Measurements from ENCODE around the gene ADRA2C.

The ADRA2C gene

DNA sequence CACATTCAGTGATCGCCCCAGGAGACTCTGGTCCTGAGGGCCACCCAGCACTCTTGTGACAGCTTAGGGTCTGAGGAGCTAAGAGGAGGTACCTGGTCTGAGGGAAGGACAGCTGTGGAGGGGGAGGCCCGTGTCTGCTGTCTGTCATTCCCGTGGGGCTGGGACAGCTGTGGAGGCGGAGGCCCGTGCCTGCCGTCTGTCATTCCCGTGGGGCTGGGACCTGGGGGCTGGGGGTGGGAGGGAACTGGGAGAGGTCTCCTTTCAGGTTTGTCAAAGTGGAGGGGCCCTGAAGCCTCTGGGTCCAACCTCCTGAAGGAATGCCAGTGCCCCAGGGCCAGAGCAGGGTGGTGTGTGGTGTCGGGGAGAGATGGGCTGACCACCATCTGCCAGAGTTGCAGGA is 45.0 kb upstream of the ADRA2C start:
- Histone ChIP-seq H3K9me3 (ENCODE audit: insufficient read depth, low read length) (peaks cover 17% of the 10 kb centered on the region), H3K4me1 (ENCODE audit: insufficient read depth, insufficient read length) (peaks cover 23% of the 10 kb centered on the region), H3K27me3 (ENCODE audit: insufficient read depth, insufficient read length) (peaks cover 51% of the 10 kb centered on the region), H3K4me3 (ENCODE audit: insufficient read length, low read depth) (no peak overlapping the region), H3K36me3 (ENCODE audit: insufficient read depth, insufficient read length, low read length) (no peaks in the 10 kb centered on the region), H3K9ac (ENCODE audit: insufficient read length, low read depth) (no peak overlapping the region)
- no peak for DNase-seq (ENCODE audit: low read depth, low spot score)
- no peak for TF ChIP-seq YY1 (IDR thresholded peaks at IDR 0.05; ENCODE audit: insufficient read depth, insufficient read length)
- no peak for TF ChIP-seq SUZ12 (IDR thresholded peaks at IDR 0.05; ENCODE audit: extremely low read depth, insufficient read depth, insufficient read length)
- no peak for TF ChIP-seq ZNF274 (IDR thresholded peaks at IDR 0.05; ENCODE audit: low read depth, low read length)

DNA sequence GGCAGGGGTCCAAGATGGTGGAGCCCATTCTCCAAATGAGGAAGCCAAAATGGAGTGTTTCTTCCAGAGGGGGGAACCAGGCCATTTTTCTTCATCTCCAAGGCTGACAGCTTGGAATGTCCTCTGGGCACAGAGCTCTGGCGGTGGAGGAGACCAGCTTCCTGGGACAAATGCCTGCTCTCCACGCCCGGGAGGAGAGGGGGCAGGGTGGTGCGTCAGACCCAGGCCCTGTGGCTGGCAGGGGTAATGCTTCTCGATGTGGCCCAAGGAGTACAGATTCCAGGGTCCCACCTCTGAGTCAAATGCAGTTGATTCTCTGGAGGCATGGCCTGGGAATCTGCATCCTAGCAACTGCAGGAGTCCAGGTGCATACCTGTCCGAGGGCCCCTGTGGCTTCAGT is 44.6 kb upstream of the ADRA2C start:
- Histone ChIP-seq H3K27me3 (ENCODE audit: insufficient read depth, insufficient read length) (peaks cover 51% of the 10 kb centered on the region), H3K4me3 (ENCODE audit: insufficient read length, low read depth) (no peak overlapping the region)
- no peak for DNase-seq (ENCODE audit: low read depth, low spot score)

DNA sequence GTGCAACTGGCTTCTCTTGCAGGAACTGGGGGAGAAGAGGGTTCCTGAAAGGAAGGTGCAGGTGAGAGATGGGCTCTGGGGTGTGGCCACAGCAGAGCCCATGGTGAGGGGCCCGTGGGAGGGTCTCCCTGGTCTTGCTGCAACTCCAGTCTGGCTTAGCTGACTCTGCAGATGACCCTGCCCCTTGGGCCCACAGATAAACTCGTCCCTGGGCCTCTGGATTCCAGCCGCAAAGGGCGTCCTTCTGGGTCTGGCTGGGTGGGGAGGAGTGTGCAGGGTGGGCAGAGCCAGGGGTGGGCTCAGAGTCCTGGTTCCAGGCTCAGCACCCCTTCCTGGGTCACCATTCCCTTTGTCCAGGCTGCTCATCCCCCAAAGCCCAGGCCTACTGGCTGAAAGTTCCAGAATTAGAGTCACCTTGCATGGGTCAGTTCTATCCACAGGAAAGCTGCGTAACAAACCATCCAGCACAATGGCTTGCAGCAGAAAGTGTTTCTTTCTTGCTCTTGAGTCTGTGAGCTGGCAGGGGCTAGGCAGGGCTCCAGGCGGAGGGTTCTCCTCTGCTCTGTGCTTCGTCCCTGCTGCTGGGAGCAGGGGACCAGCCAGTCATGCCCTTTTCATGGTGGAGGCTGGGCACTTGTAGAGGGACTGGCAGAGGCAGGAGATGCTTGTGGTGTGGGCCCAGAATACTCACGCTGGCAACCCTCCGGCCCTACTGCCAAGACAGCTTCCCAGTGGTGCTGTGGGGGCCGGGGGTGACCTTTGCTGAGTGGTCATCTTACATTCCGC is 43.5 kb upstream of the ADRA2C start:
- DNase-seq (ENCODE audit: low read depth, low spot score): no peak
- H3K4me1 ChIP-seq (ENCODE audit: insufficient read depth, insufficient read length): peaks cover 25% of the 10 kb centered on the region
- H3K36me3 ChIP-seq (ENCODE audit: insufficient read depth, insufficient read length, low read length): no peaks in the 10 kb centered on the region
- H3K9ac ChIP-seq (ENCODE audit: insufficient read length, low read depth): no peak overlapping the region
- no peak overlapping the region for H3K4me3 ChIP-seq (ENCODE audit: insufficient read length, low read depth)
- peaks cover 17% of the 10 kb centered on the region for H3K9me3 ChIP-seq (ENCODE audit: insufficient read depth, low read length)
- TF ChIP-seq YY1 (IDR thresholded peaks at IDR 0.05; ENCODE audit: insufficient read depth, insufficient read length) (no peak), SUZ12 (IDR thresholded peaks at IDR 0.05; ENCODE audit: extremely low read depth, insufficient read depth, insufficient read length) (no peak), ZNF274 (IDR thresholded peaks at IDR 0.05; ENCODE audit: low read depth, low read length) (no peak)
- peaks cover 57% of the 10 kb centered on the region for H3K27me3 ChIP-seq (ENCODE audit: insufficient read depth, insufficient read length)

More for the DNA sequence above, 44.6 kb upstream of the ADRA2C start:
- peaks cover 17% of the 10 kb centered on the region for H3K9me3 ChIP-seq (ENCODE audit: insufficient read depth, low read length)
- no peak overlapping the region for H3K9ac ChIP-seq (ENCODE audit: insufficient read length, low read depth)
- H3K4me1 ChIP-seq (ENCODE audit: insufficient read depth, insufficient read length): peaks cover 25% of the 10 kb centered on the region
- H3K36me3 ChIP-seq (ENCODE audit: insufficient read depth, insufficient read length, low read length): no peaks in the 10 kb centered on the region
- no peak for TF ChIP-seq SUZ12 (IDR thresholded peaks at IDR 0.05; ENCODE audit: extremely low read depth, insufficient read depth, insufficient read length)
- TF ChIP-seq ZNF274 (IDR thresholded peaks at IDR 0.05; ENCODE audit: low read depth, low read length): no peak
- TF ChIP-seq YY1 (IDR thresholded peaks at IDR 0.05; ENCODE audit: insufficient read depth, insufficient read length): no peak

DNA sequence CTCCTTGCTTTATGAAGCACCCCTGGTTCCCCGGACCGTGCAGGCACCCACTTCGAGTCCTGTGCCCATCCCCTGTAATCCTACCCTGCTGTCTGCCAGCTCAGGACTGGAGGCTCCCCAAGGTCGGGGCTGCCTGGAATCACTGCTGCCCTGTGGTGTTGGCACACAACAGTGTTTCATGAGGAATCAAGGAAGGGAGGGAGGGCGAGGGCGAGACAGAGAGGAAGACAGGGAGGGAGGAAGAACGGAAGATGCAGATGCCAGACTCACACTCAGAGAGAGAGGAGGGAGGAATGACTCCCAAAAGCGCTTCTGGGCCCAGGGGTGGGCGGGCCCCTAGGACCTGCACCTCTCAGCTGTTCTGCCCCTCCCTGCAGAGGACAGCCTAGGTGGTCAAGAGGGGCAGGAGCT is 42.9 kb upstream of the ADRA2C start:
- no peaks in the 10 kb centered on the region for H3K36me3 ChIP-seq (ENCODE audit: insufficient read depth, insufficient read length, low read length)
- H3K27me3 ChIP-seq (ENCODE audit: insufficient read depth, insufficient read length): peaks cover 55% of the 10 kb centered on the region
- H3K9me3 ChIP-seq (ENCODE audit: insufficient read depth, low read length): peaks cover 13% of the 10 kb centered on the region
- DNase-seq (ENCODE audit: low read depth, low spot score): no peak
- TF ChIP-seq ZNF274 (IDR thresholded peaks at IDR 0.05; ENCODE audit: low read depth, low read length) (no peak), YY1 (IDR thresholded peaks at IDR 0.05; ENCODE audit: insufficient read depth, insufficient read length) (no peak), SUZ12 (IDR thresholded peaks at IDR 0.05; ENCODE audit: extremely low read depth, insufficient read depth, insufficient read length) (no peak)
- peak overlapping the region; percentile 13 for H3K9ac ChIP-seq (ENCODE audit: insufficient read length, low read depth)
- peaks cover 30% of the 10 kb centered on the region for H3K4me1 ChIP-seq (ENCODE audit: insufficient read depth, insufficient read length)
- no peak overlapping the region for H3K4me3 ChIP-seq (ENCODE audit: insufficient read length, low read depth)

DNA sequence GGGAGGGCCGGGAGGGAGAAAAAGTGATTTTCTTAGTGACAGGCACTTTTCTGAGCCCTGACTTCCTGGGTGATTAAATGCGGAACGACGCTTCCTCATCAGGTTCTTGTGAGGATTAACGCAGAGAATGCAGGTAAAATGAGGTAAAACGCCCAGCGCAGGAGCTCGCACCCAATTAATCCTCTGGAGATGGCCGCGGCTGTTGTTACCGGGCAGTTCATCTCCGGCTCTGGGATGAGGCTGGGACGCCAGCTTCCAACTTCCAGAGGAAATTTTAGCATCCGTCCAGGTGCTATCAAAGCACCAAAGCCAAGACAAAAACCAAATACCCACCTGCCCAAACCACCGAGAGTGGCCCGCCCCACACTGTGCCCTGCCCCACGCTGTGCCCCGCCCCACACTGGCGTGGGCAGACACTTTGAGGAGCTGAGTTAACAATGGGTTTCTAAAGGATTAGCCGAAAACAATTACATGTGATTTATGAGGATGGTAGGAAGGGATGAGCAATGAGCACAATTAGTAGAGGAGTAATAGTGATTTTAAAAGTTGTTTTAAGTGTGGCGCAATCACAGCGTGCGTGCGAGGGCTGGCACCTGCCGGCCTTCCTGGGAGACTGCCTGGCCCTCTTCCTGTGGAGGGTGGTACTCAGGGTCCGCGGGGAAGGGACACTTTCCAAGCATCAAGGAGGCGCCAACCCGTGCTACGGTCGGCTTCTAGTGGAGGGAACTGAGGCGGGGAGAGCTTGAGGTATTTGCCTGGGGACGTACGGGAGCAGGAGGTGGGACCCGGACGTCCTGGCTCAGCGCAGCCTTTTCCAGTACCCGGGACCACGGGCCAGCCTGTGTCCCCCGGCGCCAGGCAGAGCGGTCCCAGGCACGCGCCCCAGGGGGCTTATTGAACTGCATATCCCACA is 41.6 kb upstream of the ADRA2C start:
- H3K9ac ChIP-seq (ENCODE audit: insufficient read length, low read depth): peak overlapping the region; percentile 57

DNA sequence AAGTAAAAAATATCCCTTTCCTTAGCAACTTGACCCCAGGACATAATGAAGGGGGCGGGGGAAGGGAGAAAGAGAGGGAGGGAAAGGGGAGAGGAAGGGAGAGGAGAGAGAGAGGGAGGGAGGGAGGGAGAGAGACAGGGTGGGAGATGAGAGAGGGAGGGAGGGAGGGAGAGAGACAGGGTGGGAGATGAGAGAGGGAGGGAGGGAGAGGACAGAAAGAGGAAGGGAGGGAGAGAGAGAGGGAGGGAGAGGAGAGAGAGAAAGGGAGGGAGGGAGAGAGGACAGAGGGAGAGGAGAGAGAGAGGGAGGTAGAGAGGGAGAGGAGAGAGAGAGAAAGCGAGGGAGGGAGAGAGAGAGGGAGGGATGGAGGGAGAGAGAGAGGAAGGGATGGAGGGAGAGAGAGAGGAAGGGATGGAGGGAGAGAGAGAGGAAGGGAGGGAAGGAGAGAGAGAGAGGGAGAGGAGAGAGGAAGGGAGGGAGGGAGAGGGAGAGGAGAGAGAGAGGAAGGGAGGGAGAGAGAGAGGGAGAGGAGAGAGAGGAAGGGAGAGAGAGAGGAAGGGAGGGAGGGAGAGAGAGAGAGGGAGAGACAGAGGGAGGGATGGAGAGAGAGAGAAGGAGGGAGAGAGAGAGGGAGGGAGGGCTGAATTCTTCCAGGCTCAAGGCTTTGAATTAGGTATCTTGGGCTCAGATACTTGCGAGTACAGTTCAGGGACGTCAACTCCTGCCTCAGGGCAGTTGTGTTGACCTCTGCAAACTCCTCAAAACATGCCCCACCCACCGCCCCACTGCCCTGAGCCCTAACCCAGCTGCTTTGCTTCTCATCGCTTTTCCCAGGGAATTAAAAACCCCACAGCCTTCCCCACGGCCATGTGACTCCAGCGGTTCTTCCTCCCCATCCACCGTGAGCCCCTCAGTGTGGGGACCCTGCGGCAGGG is 40.0 kb upstream of the ADRA2C start:
- Histone ChIP-seq H3K4me1 (ENCODE audit: insufficient read depth, insufficient read length) (peaks cover 38% of the 10 kb centered on the region), H3K27me3 (ENCODE audit: insufficient read depth, insufficient read length) (peaks cover 52% of the 10 kb centered on the region), H3K9ac (ENCODE audit: insufficient read length, low read depth) (peak overlapping the region; percentile 16), H3K4me3 (ENCODE audit: insufficient read length, low read depth) (no peak overlapping the region), H3K36me3 (ENCODE audit: insufficient read depth, insufficient read length, low read length) (no peaks in the 10 kb centered on the region), H3K9me3 (ENCODE audit: insufficient read depth, low read length) (no peaks in the 10 kb centered on the region)
- no peak for TF ChIP-seq YY1 (IDR thresholded peaks at IDR 0.05; ENCODE audit: insufficient read depth, insufficient read length)
- no peak for TF ChIP-seq SUZ12 (IDR thresholded peaks at IDR 0.05; ENCODE audit: extremely low read depth, insufficient read depth, insufficient read length)
- no peak for TF ChIP-seq ZNF274 (IDR thresholded peaks at IDR 0.05; ENCODE audit: low read depth, low read length)
- no peak for DNase-seq (ENCODE audit: low read depth, low spot score)

More for the DNA sequence above, 41.6 kb upstream of the ADRA2C start:
- no peak for DNase-seq (ENCODE audit: low read depth, low spot score)
- Histone ChIP-seq H3K27me3 (ENCODE audit: insufficient read depth, insufficient read length) (peaks cover 52% of the 10 kb centered on the region), H3K4me3 (ENCODE audit: insufficient read length, low read depth) (peak overlapping the region; percentile 25), H3K9me3 (ENCODE audit: insufficient read depth, low read length) (0 out of 2 replicates have a peak, but pooled peaks cover under 1% of the 10 kb centered on the region), H3K4me1 (ENCODE audit: insufficient read depth, insufficient read length) (peaks cover 35% of the 10 kb centered on the region), H3K36me3 (ENCODE audit: insufficient read depth, insufficient read length, low read length) (no peaks in the 10 kb centered on the region)
- TF ChIP-seq YY1 (IDR thresholded peaks at IDR 0.05; ENCODE audit: insufficient read depth, insufficient read length) (no peak), ZNF274 (IDR thresholded peaks at IDR 0.05; ENCODE audit: low read depth, low read length) (no peak), SUZ12 (IDR thresholded peaks at IDR 0.05; ENCODE audit: extremely low read depth, insufficient read depth, insufficient read length) (no peak)
